ENCODE results near the gene TENM4.

Gene TENM4

DNA sequence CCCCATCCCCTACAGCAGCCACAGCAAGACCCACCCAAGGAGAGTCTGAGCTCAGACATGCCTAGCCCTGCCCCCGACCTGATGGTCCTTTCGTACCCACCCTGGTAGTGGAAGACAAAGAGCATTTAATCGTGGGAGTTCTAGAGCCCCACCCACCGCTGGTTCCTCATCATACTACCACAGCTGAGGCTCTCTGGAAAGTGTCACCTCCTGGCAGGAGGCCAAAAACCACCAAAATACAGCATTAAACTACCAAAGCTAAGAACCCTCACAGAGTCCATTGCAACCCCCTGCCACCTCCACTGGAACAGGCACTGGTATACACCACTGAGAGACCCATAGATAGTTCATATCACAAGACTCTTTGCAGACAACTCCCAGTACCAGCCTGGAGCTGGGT is 311.1 kb downstream of the TENM4 start:
- TF ChIP-seq REST (IDR thresholded peaks at IDR 0.05; ENCODE audit: low read depth): no peak
- TF ChIP-seq YY1 (IDR thresholded peaks at IDR 0.05; ENCODE audit: low read depth): no peak
- TF ChIP-seq RAD21 (IDR thresholded peaks at IDR 0.05; ENCODE audit: low read depth): no peak
- no peak for TF ChIP-seq EGR1 (IDR thresholded peaks at IDR 0.05)
- TF ChIP-seq CREB1 (IDR thresholded peaks at IDR 0.05; ENCODE audit: low read depth): no peak
- no peak for TF ChIP-seq FOXM1 (IDR thresholded peaks at IDR 0.05; ENCODE audit: borderline replicate concordance, low read depth)
- TF ChIP-seq EP300 (IDR thresholded peaks at IDR 0.05; ENCODE audit: borderline replicate concordance): no peak
- no peak for TF ChIP-seq NFIC (IDR thresholded peaks at IDR 0.05)
- TF ChIP-seq TCF12 (IDR thresholded peaks at IDR 0.05; ENCODE audit: low read depth): no peak
- TF ChIP-seq ZBTB7A (IDR thresholded peaks at IDR 0.05; ENCODE audit: low read depth): no peak
- TF ChIP-seq USF1 (IDR thresholded peaks at IDR 0.05): no peak

GRCh38 chr11:79128291-79128690 is 312.5 kb downstream of the TENM4 start:
- no peak for TF ChIP-seq ZBTB7A (IDR thresholded peaks at IDR 0.05; ENCODE audit: low read depth)
- no peak for TF ChIP-seq USF1 (IDR thresholded peaks at IDR 0.05)
- TF ChIP-seq, protein P1, sequence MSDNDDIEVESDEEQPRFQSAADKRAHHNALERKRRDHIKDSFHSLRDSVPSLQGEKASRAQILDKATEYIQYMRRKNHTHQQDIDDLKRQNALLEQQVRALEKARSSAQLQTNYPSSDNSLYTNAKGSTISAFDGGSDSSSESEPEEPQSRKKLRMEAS (IDR thresholded peaks at IDR 0.05): no peak
- TF ChIP-seq EP300 (IDR thresholded peaks at IDR 0.05; ENCODE audit: borderline replicate concordance): no peak
- no peak for TF ChIP-seq EGR1 (IDR thresholded peaks at IDR 0.05)
- no peak for TF ChIP-seq FOXM1 (IDR thresholded peaks at IDR 0.05; ENCODE audit: borderline replicate concordance, low read depth)
- no peak for TF ChIP-seq REST (IDR thresholded peaks at IDR 0.05; ENCODE audit: low read depth)
- TF ChIP-seq CEBPB (IDR thresholded peaks at IDR 0.05): no peak
- no peak for TF ChIP-seq TCF12 (IDR thresholded peaks at IDR 0.05; ENCODE audit: low read depth)
- no peak for TF ChIP-seq TAF1 (IDR thresholded peaks at IDR 0.05; ENCODE audit: low read depth)
- no peak for TF ChIP-seq NFIC (IDR thresholded peaks at IDR 0.05)
- no peak for TF ChIP-seq RAD21 (IDR thresholded peaks at IDR 0.05; ENCODE audit: low read depth)
- no peak for TF ChIP-seq YY1 (IDR thresholded peaks at IDR 0.05; ENCODE audit: low read depth)
- TF ChIP-seq CREB1 (IDR thresholded peaks at IDR 0.05; ENCODE audit: low read depth): no peak
- no peak for TF ChIP-seq TEAD4 (IDR thresholded peaks at IDR 0.05)

DNA sequence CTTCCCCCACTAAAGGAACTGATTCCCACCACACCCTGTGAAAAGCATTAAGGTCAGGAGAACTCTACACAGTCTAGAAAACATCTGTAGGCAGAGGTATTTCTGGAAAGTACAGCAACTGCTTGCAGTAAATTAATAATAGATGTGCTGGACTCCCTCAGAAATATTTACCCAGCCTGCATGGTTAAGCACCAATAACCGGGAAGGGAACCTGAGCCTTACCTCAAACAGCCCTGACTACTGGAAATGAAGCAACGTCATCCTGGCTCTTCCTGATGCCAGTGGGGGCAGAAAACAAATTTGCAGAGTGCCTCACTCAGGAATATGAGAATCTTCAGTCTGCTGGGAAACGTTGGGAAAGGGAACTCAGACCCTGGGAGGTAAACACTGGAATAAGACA is 318.1 kb downstream of the TENM4 start:
- TF ChIP-seq FOXM1 (IDR thresholded peaks at IDR 0.05; ENCODE audit: borderline replicate concordance, low read depth): no peak
- TF ChIP-seq EGR1 (IDR thresholded peaks at IDR 0.05): no peak
- no peak for TF ChIP-seq RAD21 (IDR thresholded peaks at IDR 0.05; ENCODE audit: low read depth)
- TF ChIP-seq TAF1 (IDR thresholded peaks at IDR 0.05; ENCODE audit: low read depth): no peak

GRCh38 chr11:79121351-79121750 is 319.5 kb downstream of the TENM4 start:
- TF ChIP-seq NFIC (IDR thresholded peaks at IDR 0.05) (no peak), CEBPB (IDR thresholded peaks at IDR 0.05) (no peak), RAD21 (IDR thresholded peaks at IDR 0.05; ENCODE audit: low read depth) (no peak), CREB1 (IDR thresholded peaks at IDR 0.05; ENCODE audit: low read depth) (no peak), TCF12 (IDR thresholded peaks at IDR 0.05; ENCODE audit: low read depth) (no peak), EGR1 (IDR thresholded peaks at IDR 0.05) (no peak), USF1 (IDR thresholded peaks at IDR 0.05) (no peak), EP300 (IDR thresholded peaks at IDR 0.05; ENCODE audit: borderline replicate concordance) (no peak), ZBTB7A (IDR thresholded peaks at IDR 0.05; ENCODE audit: low read depth) (no peak), REST (IDR thresholded peaks at IDR 0.05; ENCODE audit: low read depth) (no peak), TAF1 (IDR thresholded peaks at IDR 0.05; ENCODE audit: low read depth) (no peak), TEAD4 (IDR thresholded peaks at IDR 0.05) (no peak), YY1 (IDR thresholded peaks at IDR 0.05; ENCODE audit: low read depth) (no peak), FOXM1 (IDR thresholded peaks at IDR 0.05; ENCODE audit: borderline replicate concordance, low read depth) (no peak)
- TF ChIP-seq, protein P1 (IDR thresholded peaks at IDR 0.05): no peak

Measured in Ishikawa (cell line).